ENCODE results near the gene TRIM72.

DNA sequence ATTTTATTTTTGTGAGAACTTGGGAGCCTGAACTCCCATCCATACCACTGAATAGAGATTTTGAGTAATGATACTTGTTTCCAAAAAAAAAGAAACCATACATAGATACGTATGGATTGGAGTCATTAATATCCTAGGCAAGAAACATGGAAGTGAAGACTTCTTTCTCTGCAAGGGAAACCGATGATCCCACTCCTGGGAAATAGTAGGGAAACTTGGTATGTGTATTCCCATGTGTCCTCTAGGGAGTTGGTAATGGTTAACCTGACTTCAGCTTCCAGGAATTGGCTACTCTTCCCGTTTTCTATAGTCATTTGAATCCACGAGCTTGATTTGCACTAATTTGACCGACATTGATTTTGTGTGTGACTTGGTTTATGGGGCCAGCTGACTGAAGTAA lies 28.6 kb upstream of the TRIM72 start:
- no peak for TF ChIP-seq POLR2A (IDR thresholded peaks at IDR 0.05)
- TF ChIP-seq, protein P1, sequence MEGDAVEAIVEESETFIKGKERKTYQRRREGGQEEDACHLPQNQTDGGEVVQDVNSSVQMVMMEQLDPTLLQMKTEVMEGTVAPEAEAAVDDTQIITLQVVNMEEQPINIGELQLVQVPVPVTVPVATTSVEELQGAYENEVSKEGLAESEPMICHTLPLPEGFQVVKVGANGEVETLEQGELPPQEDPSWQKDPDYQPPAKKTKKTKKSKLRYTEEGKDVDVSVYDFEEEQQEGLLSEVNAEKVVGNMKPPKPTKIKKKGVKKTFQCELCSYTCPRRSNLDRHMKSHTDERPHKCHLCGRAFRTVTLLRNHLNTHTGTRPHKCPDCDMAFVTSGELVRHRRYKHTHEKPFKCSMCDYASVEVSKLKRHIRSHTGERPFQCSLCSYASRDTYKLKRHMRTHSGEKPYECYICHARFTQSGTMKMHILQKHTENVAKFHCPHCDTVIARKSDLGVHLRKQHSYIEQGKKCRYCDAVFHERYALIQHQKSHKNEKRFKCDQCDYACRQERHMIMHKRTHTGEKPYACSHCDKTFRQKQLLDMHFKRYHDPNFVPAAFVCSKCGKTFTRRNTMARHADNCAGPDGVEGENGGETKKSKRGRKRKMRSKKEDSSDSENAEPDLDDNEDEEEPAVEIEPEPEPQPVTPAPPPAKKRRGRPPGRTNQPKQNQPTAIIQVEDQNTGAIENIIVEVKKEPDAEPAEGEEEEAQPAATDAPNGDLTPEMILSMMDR (IDR thresholded peaks at IDR 0.05) = no peak

Data from uterus (tissue), 2 donors.